ENCODE data around the gene WNK2. TPM values are rescaled to one million over a fixed set of nuclear protein-coding genes. Genes with fewer than 3 reads are reported as not detected.

The WNK2 gene
- total RNA-seq, 1 donor from 2014 or later, result 6.2 TPM

- DNase-seq (ENCODE audit: low spot score), result no peak
- Mint-ChIP-seq H3K4me1 (peaks cover 19% of the 10 kb centered on the region), H3K4me3 (no peak overlapping the region), H3K27ac (no peak overlapping the region), H3K36me3 (peaks cover 11% of the 10 kb centered on the region), H3K27me3 (ENCODE audit: insufficient read depth, low read depth) (no peaks in the 10 kb centered on the region), H3K9me3 (no peaks in the 10 kb centered on the region)
- Histone ChIP-seq H3K4me2 (no peak overlapping the region), H3K9ac (no peak overlapping the region), H3K27me3 (no peaks in the 10 kb centered on the region), H3K36me3 (no peaks in the 10 kb centered on the region), H3K4me3 (no peak overlapping the region), H3K9me3 (ENCODE audit: low read depth) (no peaks in the 10 kb centered on the region), H4K20me1 (ENCODE audit: low read depth) (no peaks in the 10 kb centered on the region), H3K27ac (no peak overlapping the region), H3K79me2 (ENCODE audit: low read depth) (no peaks in the 10 kb centered on the region), H2AFZ (replicated peaks) (no peak overlapping the region), H3F3A (ENCODE audit: low read depth) (no peaks in the 10 kb centered on the region), H3K4me1 (no peaks in the 10 kb centered on the region)
- TF ChIP-seq, protein P1, sequence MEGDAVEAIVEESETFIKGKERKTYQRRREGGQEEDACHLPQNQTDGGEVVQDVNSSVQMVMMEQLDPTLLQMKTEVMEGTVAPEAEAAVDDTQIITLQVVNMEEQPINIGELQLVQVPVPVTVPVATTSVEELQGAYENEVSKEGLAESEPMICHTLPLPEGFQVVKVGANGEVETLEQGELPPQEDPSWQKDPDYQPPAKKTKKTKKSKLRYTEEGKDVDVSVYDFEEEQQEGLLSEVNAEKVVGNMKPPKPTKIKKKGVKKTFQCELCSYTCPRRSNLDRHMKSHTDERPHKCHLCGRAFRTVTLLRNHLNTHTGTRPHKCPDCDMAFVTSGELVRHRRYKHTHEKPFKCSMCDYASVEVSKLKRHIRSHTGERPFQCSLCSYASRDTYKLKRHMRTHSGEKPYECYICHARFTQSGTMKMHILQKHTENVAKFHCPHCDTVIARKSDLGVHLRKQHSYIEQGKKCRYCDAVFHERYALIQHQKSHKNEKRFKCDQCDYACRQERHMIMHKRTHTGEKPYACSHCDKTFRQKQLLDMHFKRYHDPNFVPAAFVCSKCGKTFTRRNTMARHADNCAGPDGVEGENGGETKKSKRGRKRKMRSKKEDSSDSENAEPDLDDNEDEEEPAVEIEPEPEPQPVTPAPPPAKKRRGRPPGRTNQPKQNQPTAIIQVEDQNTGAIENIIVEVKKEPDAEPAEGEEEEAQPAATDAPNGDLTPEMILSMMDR (IDR thresholded peaks at IDR 0.05), result no peak
- TF ChIP-seq EZH2phosphoT487 (IDR thresholded peaks at IDR 0.05), result no peak
Observed at GRCh38 chr9:93260263-93261066, 76.5 kb downstream of the WNK2 start.

DNA sequence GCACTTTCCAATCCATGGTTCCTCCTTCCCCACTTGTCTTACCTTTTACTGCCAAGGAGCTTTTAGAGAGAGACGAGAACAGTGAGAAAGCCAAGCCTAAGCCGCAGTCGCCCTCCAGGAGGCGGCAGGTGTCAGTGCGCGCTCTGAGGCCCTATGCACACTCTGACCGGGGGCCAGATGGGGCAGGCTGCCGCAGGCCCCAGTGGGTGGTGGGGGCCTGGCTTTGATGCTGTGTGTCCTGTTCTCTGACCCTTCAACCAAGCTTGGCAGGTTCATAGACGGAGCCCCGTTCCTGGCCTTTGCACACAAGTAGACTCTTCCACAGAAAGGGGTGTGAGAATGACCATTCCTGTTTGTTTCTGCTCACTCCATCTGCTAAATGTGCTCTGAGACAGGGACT is 77.3 kb downstream of the WNK2 start:
- H3K4me3 ChIP-seq, result no peak overlapping the region
- Mint-ChIP-seq H3K27me3 (ENCODE audit: insufficient read depth, low read depth) (no peaks in the 10 kb centered on the region), H3K27ac (peak overlapping the region; percentile 37)

GRCh38 chr9:93261735-93262523 is 78.0 kb downstream of the WNK2 start:
- no peak for DNase-seq (ENCODE audit: low spot score)

More for the DNA sequence above, 77.3 kb downstream of the WNK2 start:
- Histone ChIP-seq H3K27me3 (no peaks in the 10 kb centered on the region), H3K79me2 (ENCODE audit: low read depth) (no peaks in the 10 kb centered on the region), H2AFZ (replicated peaks) (no peak overlapping the region), H4K20me1 (ENCODE audit: low read depth) (no peaks in the 10 kb centered on the region), H3K36me3 (no peaks in the 10 kb centered on the region), H3F3A (ENCODE audit: low read depth) (no peaks in the 10 kb centered on the region), H3K4me2 (no peak overlapping the region), H3K27ac (no peak overlapping the region), H3K9me3 (ENCODE audit: low read depth) (no peaks in the 10 kb centered on the region), H3K9ac (no peak overlapping the region), H3K4me1 (no peaks in the 10 kb centered on the region)
- H3K36me3 Mint-ChIP-seq, result peaks cover 11% of the 10 kb centered on the region
- peaks cover 17% of the 10 kb centered on the region for H3K4me1 Mint-ChIP-seq
- peak; percentile 33 for DNase-seq (ENCODE audit: low spot score)
- H3K9me3 Mint-ChIP-seq, result no peaks in the 10 kb centered on the region
- H3K4me3 Mint-ChIP-seq, result no peak overlapping the region
- TF ChIP-seq EZH2 (IDR thresholded peaks at IDR 0.05) (no peak), EZH2phosphoT487 (IDR thresholded peaks at IDR 0.05) (no peak)
- TF ChIP-seq, protein P1 (IDR thresholded peaks at IDR 0.05), result peak; percentile 18

More at GRCh38 chr9:93261735-93262523, 78.0 kb downstream of the WNK2 start:
- Mint-ChIP-seq H3K4me1 (peaks cover 14% of the 10 kb centered on the region), H3K27ac (no peak overlapping the region), H3K27me3 (ENCODE audit: insufficient read depth, low read depth) (no peaks in the 10 kb centered on the region), H3K9me3 (no peaks in the 10 kb centered on the region), H3K36me3 (peaks cover 8% of the 10 kb centered on the region), H3K4me3 (no peak overlapping the region)
- H3K9me3 ChIP-seq (ENCODE audit: low read depth), result no peaks in the 10 kb centered on the region
- H3K4me3 ChIP-seq, result no peak overlapping the region
- H3F3A ChIP-seq (ENCODE audit: low read depth), result no peaks in the 10 kb centered on the region
- no peak overlapping the region for H3K27ac ChIP-seq
- H3K36me3 ChIP-seq, result no peaks in the 10 kb centered on the region
- H3K9ac ChIP-seq, result no peak overlapping the region
- H3K79me2 ChIP-seq (ENCODE audit: low read depth), result no peaks in the 10 kb centered on the region
- no peak for TF ChIP-seq EZH2 (IDR thresholded peaks at IDR 0.05)
- TF ChIP-seq EZH2phosphoT487 (IDR thresholded peaks at IDR 0.05), result no peak
- TF ChIP-seq, protein P1 (IDR thresholded peaks at IDR 0.05), result no peak
- H3K4me2 ChIP-seq, result no peak overlapping the region
- no peaks in the 10 kb centered on the region for H3K27me3 ChIP-seq
- H4K20me1 ChIP-seq (ENCODE audit: low read depth), result no peaks in the 10 kb centered on the region
- H2AFZ ChIP-seq (replicated peaks), result no peak overlapping the region
- H3K4me1 ChIP-seq, result no peaks in the 10 kb centered on the region

All from neural progenitor cell (in vitro differentiated cells).